CMK (cell line): ENCODE measurements around the gene P4HA2.

Experiments
- DNase-seq: peaks from one replicate; pipeline ENCODE4 v3.0.0-alpha.2; 2010; ENCODE audit warnings: low read depth

P4HA2 gene

DNA sequence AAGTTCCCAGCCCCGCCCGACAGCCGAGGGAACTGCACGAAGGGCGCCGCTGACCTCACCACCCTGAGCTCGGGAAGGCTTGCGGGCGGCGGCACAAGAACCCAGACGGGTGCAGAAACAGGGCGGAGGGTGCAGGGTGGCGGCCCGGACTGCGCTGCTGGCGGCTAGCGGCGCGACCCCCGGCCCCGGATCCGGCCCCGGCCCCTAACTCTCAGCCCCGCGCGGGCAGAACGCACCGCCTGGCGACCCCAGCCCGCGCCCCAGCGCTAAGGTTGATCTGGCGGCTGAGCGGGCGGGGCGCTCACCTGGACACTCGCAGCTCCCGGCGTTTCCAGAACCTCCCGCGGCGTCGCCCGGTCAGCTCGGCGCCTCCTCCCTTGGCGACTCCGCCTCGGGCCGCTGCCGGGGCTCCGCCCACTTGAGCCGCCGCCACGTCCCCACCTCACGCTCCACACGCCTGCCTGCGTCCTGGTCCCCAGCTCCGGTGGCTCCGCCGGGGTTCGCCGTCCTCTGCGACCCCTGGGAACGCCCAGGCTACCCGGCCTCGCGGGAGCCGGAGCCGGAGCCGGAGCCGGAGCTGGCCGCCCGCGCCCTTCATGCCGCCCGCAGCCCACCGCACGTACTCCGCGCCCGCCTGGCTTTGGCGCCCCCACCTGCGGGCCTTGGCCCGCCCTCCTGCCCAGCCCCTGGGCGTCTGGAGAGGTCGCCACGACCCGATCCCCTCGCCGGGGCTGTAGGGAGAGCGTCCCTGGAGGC, at the start of gene P4HA2:
P4HA2 (minus strand) TSS at position 369 of the 756 bp plus-strand sequence. CDS start 9,227 bp downstream, outside the sequence.
- DNase-seq = no peak

DNA sequence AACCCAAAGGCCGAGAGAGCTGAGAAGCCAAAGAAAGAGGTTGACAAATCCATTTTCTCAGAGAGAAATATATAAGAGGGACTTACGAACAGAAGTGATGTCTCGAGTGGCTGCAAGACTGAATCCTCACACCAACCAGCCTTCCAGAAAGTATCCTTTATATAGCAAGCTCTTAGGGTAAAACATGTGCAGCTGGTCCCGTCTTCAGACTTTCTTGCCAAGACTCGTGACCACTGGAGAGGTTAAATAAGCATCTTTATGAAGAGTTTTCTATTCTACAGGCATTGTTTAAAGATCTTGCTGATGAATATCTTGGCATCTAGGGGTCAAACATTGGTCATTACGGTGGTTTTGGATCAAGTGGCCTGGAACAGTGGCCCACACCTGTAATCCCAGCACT, 49.6 kb upstream of the P4HA2 start:
- DNase-seq = no peak

DNA sequence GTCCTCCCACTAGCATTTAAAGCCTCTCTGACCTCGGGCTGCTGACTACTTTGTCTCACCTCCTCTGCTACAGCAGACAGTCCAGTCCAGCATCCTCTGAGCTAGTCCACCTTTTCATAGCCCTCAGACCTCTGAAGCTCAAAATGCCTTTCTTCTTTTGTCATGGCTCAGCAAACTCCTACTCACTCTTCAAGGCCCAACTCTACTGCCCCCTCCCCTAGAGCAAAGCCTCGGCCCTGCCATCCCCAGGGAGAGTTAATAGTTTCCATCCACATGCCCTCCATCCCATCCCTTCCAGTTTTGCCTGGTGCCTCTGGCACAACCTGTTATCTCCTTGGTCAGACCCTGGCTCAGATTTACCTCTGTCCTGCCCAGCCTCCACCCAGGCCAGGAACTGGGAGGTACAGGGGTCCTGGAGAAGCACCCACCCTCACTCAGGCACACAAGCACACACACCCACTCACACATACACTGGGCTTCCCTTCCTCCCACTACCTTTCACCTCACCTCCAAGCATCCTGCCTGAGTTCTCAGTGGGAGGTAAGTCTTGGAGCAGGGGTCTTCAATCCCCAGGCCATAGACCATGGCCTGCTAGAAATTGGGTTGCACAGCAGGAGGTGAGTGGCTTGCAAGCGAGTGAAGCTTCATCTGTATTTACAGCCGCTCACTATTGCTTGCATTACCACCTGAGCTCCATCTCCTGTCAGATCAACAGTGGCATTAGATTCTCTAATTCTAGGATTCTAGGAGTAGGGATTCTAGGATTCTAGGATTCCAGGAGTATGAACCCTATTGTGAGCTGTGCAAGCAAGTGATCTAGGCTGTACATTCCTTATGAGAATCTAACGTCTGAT, 47.9 kb upstream of the P4HA2 start:
- DNase-seq = no peak

DNA sequence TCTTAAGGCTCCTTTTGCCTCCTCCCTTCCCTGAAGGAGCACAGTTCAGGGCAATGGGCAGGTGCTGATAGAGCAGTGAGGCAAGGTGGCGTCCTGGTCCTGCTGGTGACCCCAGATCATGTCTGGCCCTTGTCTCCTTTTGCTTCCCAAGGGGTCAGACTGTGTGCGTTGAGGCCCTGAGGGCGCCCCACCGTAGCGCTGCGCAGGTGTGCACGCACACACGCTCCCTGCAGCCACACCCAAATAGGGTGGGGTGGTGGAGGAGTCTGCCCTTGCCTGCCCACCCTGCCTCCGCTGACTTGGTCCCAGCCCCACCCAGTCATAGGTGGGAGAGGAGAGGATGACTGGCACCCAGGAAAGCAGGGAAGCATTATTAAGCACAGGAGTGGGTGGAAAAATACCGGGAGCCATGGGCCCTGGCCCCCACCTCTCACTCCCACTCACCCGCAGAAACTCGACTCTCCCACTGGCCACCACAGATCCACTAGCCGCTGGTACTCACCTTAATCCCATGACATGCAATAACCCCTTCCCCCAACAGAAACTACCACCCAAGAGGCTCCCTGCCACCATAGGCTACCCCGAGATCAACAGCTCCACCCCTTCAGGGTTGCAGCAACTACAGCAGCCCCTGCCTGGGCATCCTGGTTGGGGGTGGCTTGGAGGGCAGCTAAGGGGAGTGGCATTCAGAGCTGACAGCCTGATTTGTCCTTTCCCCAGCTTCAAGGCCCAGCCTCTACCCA, 46.6 kb upstream of the P4HA2 start:
- DNase-seq = no peak

DNA sequence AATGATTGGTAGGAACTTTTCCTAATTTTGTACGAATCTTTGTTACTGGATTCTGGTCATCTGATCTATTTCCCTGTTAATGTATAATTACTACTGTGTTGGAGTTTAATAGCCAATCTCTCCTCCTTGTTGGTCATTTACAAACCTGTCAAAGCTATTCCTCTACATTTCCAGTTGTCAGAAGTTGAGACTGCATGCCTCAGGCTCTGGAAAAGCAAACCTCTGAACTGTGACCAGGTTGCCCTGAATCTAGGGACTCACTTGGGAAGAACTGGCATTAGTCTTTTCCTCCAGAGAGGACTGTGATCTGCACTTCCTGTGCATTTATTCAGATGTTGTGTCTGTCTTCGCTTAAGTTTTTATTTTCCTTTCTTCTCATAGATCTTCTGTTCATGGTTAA, 46.0 kb upstream of the P4HA2 start:
- no peak for DNase-seq

DNA sequence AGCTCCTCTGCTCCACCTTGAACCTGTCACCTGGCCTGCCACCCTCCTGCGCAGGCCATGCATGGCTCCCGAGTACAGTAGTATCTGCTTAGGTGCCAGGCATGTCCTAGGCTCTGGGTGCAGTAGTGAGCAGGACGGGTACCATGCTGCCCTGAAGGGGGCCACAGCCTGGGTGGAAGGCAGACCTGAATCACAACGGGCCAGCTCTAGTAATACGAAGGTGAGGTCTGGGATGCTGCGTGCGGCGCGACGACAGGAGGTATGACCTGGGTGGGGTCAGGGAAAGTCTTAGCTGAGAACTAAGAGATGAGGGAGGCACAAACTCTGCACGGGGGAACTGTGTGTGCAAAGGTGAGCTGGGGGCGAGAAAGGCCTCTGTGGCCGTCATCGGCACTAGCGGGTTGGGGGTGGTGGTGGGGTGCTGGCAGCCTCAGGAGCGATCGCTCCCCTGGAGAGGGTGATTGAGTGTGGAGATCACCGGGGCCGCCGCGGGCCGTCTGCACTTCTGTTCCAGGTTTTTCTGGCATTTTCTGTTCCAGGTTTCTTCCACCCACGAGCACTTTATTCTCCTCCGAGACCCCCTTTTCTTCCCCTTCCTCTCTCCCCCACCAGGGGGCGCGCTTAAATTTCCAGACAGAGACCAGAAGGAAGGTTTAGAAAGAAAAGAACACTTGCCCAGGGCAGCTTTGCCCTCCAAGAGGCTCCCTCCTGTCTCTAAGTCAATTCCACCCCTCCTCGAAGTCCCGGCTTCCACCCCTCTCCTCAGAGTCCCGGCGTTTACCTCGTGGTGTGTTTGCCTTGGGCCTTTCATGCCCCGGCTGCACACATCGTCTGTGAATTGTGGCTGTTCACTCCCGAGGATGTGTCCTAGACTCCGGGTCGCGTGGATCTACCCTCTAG, 44.9 kb upstream of the P4HA2 start:
- no peak for DNase-seq

DNA sequence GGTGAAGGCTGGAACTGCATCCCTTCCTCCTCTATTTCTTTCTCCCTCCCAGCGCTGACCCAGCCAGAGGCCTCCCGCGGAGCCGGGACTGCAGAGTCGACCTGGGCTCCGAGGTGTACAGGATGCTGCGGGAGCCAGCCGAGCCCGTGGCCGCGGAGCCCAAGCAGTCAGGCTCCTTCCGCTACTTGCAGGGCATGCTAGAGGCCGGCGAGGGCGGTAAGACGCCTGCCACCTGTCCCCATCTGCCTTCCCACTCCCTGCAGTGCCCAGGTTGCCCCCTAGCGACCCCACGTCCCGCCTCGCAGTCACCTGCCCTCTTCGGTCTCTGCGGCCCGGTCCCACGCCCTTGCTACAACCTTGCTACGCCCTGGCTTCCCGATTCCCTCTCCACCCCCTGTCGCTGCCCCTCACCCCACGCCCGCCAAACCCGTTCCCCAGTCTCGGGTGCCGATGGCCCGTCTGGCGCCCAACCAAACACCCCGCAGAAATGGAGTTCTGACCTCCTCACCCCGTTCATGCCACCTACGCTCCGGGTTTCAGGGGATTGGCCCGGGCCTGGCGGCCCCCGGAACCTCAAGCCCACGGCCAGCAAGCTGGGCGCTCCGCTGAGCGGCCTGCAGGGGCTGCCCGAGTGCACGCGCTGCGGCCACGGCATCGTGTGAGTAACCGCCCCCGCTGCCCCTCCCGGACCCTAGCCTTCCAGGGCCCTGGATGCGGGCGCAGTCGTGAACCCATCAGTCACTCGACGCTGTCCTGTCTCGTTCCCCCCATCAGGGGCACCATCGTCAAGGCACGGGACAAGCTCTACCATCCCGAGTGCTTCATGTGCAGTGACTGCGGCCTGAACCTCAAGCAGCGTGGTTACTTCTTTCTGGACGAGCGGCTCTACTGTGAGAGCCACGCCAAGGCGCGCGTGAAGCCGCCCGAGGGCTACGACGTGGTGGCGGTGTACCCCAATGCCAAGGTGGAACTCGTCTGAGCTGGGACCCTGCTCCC, 43.9 kb upstream of the P4HA2 start:
- no peak for DNase-seq

DNA sequence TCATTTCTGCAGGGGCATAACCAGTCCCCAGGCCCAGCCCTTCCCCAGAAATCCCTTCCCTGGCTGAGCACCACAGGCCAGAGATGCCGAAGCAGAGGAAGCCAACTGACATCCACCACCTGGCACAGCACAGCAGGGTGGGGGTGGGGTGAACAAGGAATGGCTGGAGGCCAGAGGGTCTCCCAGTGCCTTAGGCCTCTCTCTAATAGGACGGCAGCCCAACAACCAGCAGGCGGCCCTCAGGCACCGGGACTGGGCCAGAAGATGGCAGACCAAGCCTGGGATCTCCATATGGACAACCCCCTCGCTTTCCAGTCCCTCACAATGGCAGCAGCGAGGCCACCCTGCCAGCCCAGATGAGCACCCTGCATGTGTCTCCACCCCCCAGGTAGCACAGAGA, 43.1 kb upstream of the P4HA2 start:
- DNase-seq = no peak

DNA sequence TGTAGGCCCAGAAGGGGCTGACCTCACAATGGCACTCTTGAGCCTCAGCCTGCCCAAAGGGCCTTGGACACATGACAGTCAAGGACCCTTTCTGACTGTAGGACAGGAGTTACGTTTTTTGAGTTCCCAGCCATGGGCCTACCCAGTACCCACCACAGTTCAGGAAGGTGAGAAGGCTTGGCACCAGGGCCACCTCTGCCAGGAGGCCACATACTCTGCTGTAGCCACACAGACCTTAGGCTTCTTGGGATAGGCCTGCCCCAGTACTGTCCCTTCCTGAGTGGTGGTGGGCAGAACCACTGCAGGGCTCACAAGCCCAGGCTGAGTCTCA, 42.6 kb upstream of the P4HA2 start:
- no peak for DNase-seq

DNA sequence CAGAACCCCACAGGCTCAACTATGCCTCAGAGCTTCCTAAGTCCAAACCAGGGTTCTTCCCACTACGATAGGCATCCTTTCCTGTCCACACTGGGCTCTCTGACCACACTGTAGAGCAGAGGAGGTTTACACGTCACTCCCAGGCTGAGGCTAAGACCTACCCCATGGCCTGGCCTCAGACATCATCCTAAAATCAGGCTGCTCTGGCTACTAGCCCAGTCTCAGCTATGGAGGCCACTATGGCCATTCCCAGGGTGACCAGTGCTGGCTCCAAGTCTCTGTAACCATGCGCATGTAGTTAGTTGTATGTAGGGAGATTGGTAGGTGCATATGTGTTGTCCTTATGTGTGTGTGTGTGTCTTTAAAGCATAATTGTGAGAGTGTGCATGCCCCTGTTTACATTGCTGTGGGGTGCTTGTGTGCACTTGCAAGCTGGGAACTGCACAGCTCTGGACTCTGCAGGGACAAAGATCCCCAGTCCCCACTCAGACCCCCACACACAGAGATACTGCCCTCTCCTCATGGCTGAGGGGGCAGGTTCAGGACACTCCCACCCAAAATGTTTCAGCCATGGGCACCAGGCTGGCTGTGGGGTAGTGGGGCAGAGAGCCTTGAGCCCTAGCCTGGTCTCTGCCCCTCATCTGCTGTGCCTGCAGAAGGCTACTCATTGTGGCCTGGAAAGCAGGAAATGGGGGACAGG, 42.1 kb upstream of the P4HA2 start:
- no peak for DNase-seq

DNA sequence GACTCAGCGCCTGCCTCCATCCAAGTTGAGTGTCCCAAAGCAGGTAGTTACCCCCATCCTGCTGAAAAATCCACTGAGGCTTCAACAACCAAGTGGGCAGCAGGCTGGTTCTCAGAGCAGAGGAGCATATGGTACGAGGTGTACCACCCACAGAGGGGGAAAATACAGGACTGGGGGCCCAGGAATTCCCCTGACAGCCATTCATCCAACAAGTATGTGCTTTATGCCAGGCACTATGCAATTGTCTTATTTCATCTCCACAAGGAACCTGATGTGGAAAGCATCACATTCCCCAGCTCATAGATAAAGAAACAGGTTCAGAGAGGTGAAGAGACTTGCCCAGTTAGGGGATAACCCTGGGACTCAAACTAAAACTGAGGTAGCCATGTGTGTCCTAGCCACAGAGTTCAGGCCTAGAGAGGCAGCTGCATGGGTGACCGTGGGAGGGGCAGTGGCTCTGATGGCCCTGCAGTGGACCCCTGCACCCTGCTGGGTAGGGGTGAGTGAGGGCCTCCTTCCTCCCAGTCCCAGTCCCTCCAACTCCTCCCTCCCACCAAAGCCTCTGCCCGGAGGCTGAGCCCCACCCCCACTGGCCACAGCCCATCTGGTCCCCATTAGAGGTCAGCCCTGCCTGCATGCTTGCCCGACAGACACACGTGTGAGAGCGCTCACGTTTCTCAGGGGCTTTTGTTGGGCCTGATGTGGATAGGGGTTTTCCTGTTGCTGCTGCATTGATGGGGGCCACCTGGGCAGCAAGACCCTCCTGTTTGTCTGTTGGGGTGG, 41.3 kb upstream of the P4HA2 start:
- no peak for DNase-seq

DNA sequence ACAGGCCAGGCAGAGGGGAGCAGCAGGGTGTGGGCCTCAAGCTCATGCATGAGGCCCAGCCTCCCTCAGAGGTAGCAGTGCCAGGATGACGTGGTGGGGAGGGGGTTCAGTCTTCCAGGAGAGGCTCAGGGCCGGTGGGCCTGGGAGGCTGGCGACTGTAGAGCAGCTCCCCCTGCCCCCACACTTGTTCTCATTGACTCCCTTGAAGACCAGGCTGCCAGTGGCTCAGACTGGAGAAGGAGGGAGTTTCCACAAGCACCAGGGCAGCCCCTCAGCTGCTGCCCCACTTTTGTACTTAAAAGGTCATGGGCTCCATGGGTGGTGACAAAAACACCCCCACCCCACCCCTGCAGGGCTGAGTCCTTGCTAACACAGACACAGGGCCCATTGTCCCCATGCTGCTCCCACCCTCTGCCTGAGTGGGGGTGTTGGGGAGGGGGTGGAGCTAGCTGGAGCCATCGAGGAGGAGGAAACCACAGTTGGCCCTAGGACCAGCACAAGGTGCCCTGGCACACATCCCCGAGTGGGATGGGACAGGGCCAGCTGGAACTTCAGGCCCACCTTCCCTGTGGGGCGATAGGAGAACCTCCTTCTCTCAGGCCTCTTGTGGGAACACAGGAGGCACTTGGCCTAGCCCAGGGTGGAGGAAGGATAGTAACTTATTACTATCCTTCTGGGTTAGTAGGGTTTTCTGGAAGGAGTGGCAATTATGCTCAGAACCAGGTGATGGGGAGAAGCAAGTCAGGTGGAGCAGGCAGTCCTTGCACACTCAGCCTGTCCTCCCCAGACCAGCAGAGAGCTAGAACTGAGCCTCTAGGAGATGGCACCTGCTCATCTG, 40.5 kb upstream of the P4HA2 start:
- DNase-seq = no peak

DNA sequence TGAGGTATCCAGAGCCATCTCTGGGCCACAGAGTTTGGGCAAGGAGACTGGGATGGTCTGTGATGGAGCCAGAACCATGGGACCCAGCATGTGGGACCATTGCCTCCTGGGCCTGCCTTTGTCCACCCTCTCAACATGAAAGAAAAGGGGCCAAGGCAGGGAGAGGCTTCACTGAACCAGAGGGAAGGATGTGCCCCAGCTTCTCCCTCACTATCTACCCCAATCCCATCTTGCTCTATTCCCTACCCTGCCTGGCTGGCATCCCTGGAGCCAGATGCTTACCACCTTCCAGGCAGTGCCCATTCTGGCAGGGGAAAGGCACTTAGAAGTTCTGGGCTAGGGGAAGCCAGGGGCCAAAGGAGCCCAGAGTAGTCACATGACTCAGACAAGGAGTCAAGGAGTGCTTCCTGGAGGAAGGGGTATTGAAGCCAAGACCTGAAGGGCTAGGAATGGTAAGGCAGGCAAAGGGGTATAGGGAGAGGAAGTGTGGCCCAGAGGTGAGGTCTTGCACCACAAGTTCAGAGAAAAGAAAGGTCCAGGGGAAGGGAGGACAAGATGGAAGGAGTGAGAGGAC, 39.6 kb upstream of the P4HA2 start:
- no peak for DNase-seq

DNA sequence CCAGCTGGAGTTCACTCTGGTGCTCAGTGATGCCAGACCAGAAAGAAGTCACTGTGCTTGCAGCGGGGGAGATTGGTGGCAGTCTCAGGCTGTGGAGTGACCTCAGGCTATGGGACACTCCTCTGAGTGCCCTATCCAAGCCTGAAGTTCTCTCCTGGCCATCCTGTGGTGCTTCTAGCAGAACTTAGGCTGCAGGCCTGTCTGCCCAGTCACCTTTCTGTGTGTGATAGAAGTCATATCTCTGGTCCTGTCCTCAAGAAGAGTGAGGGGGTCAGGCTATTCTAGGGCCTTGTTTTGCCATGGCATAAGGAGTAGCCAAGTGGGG, 39.1 kb upstream of the P4HA2 start:
- no peak for DNase-seq

DNA sequence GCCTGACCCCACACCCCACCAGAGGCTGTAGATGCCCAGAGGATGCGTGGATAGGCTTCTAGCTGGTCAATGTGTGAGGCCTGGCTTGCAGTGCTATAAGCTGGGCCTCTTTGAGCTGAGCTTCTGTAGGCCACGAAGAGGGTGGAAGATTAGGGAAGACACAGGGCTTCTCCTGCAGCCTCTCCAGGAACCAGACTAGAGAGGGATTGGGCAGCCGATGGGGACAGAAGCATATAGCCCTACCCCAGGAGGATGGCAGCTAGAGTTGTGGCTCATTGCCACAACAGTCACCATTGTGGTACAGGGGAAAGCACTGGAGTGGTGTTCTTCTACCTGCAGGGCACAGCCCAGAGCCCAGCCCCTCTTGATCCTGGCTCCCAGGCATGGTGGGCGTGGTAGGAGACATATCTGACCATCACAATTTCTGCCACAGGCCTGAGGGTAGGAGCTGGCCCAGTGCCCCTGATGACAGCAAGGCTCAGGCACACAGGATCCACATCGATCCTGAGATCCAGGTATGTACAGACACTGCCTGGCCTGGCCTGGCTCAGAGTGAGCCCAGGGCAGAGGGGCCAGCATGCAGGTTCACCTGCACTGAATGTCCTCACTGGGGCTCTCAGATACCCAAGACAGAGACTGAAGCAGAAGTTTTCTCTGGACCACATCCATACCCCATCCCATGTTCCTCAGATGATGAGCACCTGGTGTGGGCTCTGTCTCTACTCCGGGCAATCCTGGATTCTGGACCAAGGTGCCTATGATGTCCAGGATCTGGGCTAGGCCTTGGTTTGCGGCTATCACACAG, 38.6 kb upstream of the P4HA2 start:
- DNase-seq = no peak

DNA sequence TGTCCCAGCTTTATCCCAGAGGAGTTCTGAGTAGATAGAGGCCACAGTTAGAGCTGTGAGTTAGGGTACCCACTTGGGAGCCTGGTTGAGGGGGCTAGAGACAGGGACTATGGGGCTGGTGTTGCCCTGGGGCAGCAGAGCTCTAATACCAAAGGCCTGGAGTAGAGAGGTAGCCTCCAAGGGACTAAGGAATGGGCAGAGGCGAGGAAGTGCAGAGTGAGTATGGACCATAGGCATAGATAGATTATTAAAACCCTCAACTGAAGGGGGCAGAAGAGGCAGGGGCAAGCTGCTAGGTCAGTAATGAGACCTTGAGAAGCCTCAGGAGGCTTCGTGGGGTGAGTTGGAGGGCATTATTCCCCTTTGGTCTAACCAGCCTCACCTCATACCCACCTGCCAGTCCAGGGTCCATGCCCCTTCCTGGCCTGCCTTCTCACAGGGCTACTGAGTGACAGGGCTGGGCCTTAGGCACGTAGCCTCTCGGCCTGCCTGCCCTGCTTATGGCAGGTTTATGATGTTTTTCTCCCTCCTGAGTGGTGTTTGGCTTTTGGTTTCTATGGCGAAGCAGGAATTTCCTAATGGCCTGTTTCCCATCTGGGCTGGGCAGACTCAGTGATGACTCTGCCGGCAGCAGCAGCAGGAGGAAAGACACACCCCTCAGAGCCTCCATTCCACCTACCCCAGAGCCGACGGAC, 37.8 kb upstream of the P4HA2 start:
- DNase-seq = no peak
